Measurements from ENCODE around the gene SLC52A1. TPM values are rescaled to one million over a fixed set of nuclear protein-coding genes. Genes with fewer than 3 reads are reported as not detected.

SLC52A1 gene
- total RNA-seq, 1 experiment from 2014 or later, result 1.1 TPM

- TF ChIP-seq ZNF317 (CRISPR knock-in tag; IDR thresholded peaks at IDR 0.05; ENCODE audit: borderline replicate concordance, low read depth), result no peak
Observed at GRCh38 chr17:5044630-5045029, 9.4 kb upstream of the SLC52A1 start (continued).

GRCh38 chr17:5043524-5043923, 8.3 kb upstream of the SLC52A1 start:
- ChIA-PET CTCF (interaction anchor here (0.6 to 1.3 kb wide), 3 partner anchors 18 to 783 kb away, joined by 3 to 4 read pairs (median 4); partner anchors contain the start of gene SPAG7), POLR2A (no interaction called here)
- no peak overlapping the region for H3K27ac Mint-ChIP-seq
- H3K9me3 Mint-ChIP-seq, result no peaks in the 10 kb centered on the region
- peak; percentile 86 for ATAC-seq
- H3K36me3 Mint-ChIP-seq, result no peaks in the 10 kb centered on the region
- peak; percentile 40 for DNase-seq (ENCODE audit: low spot score)
- H3K4me1 Mint-ChIP-seq, result no peaks in the 10 kb centered on the region
- no peak for TF ChIP-seq NR3C1 (CRISPR knock-in tag; conservative IDR thresholded peaks at IDR 0.05; ENCODE audit: low read depth)
- TF ChIP-seq, protein P1, sequence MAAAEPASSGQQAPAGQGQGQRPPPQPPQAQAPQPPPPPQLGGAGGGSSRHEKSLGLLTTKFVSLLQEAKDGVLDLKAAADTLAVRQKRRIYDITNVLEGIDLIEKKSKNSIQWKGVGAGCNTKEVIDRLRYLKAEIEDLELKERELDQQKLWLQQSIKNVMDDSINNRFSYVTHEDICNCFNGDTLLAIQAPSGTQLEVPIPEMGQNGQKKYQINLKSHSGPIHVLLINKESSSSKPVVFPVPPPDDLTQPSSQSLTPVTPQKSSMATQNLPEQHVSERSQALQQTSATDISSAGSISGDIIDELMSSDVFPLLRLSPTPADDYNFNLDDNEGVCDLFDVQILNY (CRISPR knock-in tag; IDR thresholded peaks at IDR 0.05), result no peak
- TF ChIP-seq, protein P2, sequence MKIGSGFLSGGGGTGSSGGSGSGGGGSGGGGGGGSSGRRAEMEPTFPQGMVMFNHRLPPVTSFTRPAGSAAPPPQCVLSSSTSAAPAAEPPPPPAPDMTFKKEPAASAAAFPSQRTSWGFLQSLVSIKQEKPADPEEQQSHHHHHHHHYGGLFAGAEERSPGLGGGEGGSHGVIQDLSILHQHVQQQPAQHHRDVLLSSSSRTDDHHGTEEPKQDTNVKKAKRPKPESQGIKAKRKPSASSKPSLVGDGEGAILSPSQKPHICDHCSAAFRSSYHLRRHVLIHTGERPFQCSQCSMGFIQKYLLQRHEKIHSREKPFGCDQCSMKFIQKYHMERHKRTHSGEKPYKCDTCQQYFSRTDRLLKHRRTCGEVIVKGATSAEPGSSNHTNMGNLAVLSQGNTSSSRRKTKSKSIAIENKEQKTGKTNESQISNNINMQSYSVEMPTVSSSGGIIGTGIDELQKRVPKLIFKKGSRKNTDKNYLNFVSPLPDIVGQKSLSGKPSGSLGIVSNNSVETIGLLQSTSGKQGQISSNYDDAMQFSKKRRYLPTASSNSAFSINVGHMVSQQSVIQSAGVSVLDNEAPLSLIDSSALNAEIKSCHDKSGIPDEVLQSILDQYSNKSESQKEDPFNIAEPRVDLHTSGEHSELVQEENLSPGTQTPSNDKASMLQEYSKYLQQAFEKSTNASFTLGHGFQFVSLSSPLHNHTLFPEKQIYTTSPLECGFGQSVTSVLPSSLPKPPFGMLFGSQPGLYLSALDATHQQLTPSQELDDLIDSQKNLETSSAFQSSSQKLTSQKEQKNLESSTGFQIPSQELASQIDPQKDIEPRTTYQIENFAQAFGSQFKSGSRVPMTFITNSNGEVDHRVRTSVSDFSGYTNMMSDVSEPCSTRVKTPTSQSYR (CRISPR knock-in tag; IDR thresholded peaks at IDR 0.05), result no peak
- TF ChIP-seq GABPB1 (CRISPR knock-in tag; IDR thresholded peaks at IDR 0.05), result no peak
- TF ChIP-seq IRF2 (CRISPR knock-in tag; IDR thresholded peaks at IDR 0.05; ENCODE audit: borderline replicate concordance, low read depth), result no peak
- TF ChIP-seq SMAD3 (CRISPR knock-in tag; IDR thresholded peaks at IDR 0.05; ENCODE audit: borderline replicate concordance), result no peak
- no peak for TF ChIP-seq FOXP4 (CRISPR knock-in tag; IDR thresholded peaks at IDR 0.05)
- TF ChIP-seq, protein P3, sequence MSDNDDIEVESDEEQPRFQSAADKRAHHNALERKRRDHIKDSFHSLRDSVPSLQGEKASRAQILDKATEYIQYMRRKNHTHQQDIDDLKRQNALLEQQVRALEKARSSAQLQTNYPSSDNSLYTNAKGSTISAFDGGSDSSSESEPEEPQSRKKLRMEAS (CRISPR knock-in tag; IDR thresholded peaks at IDR 0.05), result no peak
- no peak for TF ChIP-seq ATF6 (CRISPR knock-in tag; IDR thresholded peaks at IDR 0.05)
- TF ChIP-seq TEAD1 (CRISPR knock-in tag; IDR thresholded peaks at IDR 0.05), result no peak
- TF ChIP-seq, protein P4, sequence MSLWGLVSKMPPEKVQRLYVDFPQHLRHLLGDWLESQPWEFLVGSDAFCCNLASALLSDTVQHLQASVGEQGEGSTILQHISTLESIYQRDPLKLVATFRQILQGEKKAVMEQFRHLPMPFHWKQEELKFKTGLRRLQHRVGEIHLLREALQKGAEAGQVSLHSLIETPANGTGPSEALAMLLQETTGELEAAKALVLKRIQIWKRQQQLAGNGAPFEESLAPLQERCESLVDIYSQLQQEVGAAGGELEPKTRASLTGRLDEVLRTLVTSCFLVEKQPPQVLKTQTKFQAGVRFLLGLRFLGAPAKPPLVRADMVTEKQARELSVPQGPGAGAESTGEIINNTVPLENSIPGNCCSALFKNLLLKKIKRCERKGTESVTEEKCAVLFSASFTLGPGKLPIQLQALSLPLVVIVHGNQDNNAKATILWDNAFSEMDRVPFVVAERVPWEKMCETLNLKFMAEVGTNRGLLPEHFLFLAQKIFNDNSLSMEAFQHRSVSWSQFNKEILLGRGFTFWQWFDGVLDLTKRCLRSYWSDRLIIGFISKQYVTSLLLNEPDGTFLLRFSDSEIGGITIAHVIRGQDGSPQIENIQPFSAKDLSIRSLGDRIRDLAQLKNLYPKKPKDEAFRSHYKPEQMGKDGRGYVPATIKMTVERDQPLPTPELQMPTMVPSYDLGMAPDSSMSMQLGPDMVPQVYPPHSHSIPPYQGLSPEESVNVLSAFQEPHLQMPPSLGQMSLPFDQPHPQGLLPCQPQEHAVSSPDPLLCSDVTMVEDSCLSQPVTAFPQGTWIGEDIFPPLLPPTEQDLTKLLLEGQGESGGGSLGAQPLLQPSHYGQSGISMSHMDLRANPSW (CRISPR knock-in tag; conservative IDR thresholded peaks at IDR 0.05; ENCODE audit: low read depth), result no peak
- no peak for TF ChIP-seq ZNF671 (CRISPR knock-in tag; IDR thresholded peaks at IDR 0.05)
- TF ChIP-seq MXD4 (CRISPR knock-in tag; IDR thresholded peaks at IDR 0.05; ENCODE audit: borderline replicate concordance), result no peak
- TF ChIP-seq TP53 (CRISPR knock-in tag; IDR thresholded peaks at IDR 0.05), result no peak
- TF ChIP-seq CBFB (CRISPR knock-in tag; IDR thresholded peaks at IDR 0.05; ENCODE audit: low read depth), result no peak
- TF ChIP-seq ERG (CRISPR knock-in tag; IDR thresholded peaks at IDR 0.05), result no peak
- TF ChIP-seq, protein P5, sequence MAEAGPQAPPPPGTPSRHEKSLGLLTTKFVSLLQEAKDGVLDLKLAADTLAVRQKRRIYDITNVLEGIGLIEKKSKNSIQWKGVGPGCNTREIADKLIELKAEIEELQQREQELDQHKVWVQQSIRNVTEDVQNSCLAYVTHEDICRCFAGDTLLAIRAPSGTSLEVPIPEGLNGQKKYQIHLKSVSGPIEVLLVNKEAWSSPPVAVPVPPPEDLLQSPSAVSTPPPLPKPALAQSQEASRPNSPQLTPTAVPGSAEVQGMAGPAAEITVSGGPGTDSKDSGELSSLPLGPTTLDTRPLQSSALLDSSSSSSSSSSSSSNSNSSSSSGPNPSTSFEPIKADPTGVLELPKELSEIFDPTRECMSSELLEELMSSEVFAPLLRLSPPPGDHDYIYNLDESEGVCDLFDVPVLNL (CRISPR knock-in tag; IDR thresholded peaks at IDR 0.05; ENCODE audit: borderline replicate concordance, low read depth), result no peak
- no peak for TF ChIP-seq E2F1 (CRISPR knock-in tag; IDR thresholded peaks at IDR 0.05)
- TF ChIP-seq NR1H2 (CRISPR knock-in tag; IDR thresholded peaks at IDR 0.05), result no peak
- TF ChIP-seq NR2C2 (CRISPR knock-in tag; IDR thresholded peaks at IDR 0.05), result no peak
- H3K27me3 Mint-ChIP-seq (ENCODE audit: low read depth), result no peaks in the 10 kb centered on the region
- no peak overlapping the region for H3K4me3 Mint-ChIP-seq

Measured in WTC11 (cell line).